Astrocyte (in vitro differentiated cells and primary cell): ENCODE data around the gene HSPA4L. TPM values are rescaled to one million over a fixed set of nuclear protein-coding genes. Genes with fewer than 3 reads are reported as not detected.
A peak's percentile ranks its signal among the peaks of the same experiment; 100 is the strongest.

Experiments used
- DNase-seq: peaks from one replicate; pipeline ENCODE4 v3.0.0-alpha.2; 2010; ENCODE audit warnings: low read depth
- FAIRE-seq: peaks from 2 replicates; lab custom pipeline; 2011; peaks lifted over from hg19 to GRCh38; lab: Jason Lieb, UNC
- H2AFZ ChIP-seq: 2 replicates; pipeline ENCODE4 v1.6.0; 2012; ENCODE audit warnings: low read depth, low read length, inconsistent platforms
- H3K27ac ChIP-seq: 2 replicates; pipeline ENCODE4 v1.5.1; 2011; ENCODE audit warnings: low read depth, low read length, inconsistent platforms
- H3K27me3 ChIP-seq: 2 replicates; pipeline ENCODE4 v1.6.0; 2011; ENCODE audit warnings: low read length, inconsistent platforms; ENCODE audit not compliant: insufficient read depth
- H3K36me3 ChIP-seq: 2 replicates; pipeline ENCODE4 v1.5.1; 2011; ENCODE audit warnings: low read length, inconsistent platforms; ENCODE audit not compliant: insufficient read depth
- H3K4me1 ChIP-seq: 2 replicates; pipeline ENCODE4 v1.5.1; 2011; ENCODE audit warnings: low read length, inconsistent platforms; ENCODE audit not compliant: insufficient read depth
- H3K4me2 ChIP-seq: 2 replicates; pipeline ENCODE4 v1.6.0; 2012; ENCODE audit warnings: low read length, inconsistent platforms
- H3K4me3 ChIP-seq: 2 replicates; pipeline ENCODE4 v1.5.1; 2011; ENCODE audit warnings: low read depth, mild to moderate bottlenecking, low read length, inconsistent platforms; ENCODE audit not compliant: insufficient read depth
- H3K79me2 ChIP-seq: 2 replicates; pipeline ENCODE4 v1.6.0; 2012; ENCODE audit warnings: mild to moderate bottlenecking, low read length, inconsistent platforms; ENCODE audit not compliant: insufficient read depth
- H3K9ac ChIP-seq: 2 replicates; pipeline ENCODE4 v1.6.0; 2012; ENCODE audit warnings: mild to moderate bottlenecking, low read length, inconsistent platforms
- H3K9me3 ChIP-seq: 2 replicates; pipeline ENCODE4 v1.5.1; 2012; ENCODE audit warnings: low read depth, mild to moderate bottlenecking, low read length, inconsistent platforms; ENCODE audit not compliant: insufficient read depth
- H4K20me1 ChIP-seq: 2 replicates; pipeline ENCODE4 v1.6.0; 2012; ENCODE audit warnings: low read length, inconsistent platforms; ENCODE audit not compliant: insufficient read depth
- H3K27ac Mint-ChIP-seq: one replicate; pipeline ENCODE4 v1.8.0; 2021; ENCODE audit warnings: mild to moderate bottlenecking, mixed read lengths; ENCODE audit not compliant: unreplicated experiment
- H3K27me3 Mint-ChIP-seq: one replicate; pipeline ENCODE4 v1.8.0; 2021; ENCODE audit warnings: low read depth, mixed read lengths; ENCODE audit not compliant: unreplicated experiment
- H3K36me3 Mint-ChIP-seq: one replicate; pipeline ENCODE4 v1.8.0; 2021; ENCODE audit warnings: low read depth, mixed read lengths; ENCODE audit not compliant: unreplicated experiment
- H3K4me1 Mint-ChIP-seq: one replicate; pipeline ENCODE4 v1.8.0; 2021; ENCODE audit warnings: low read depth, mixed read lengths; ENCODE audit not compliant: unreplicated experiment
- H3K4me3 Mint-ChIP-seq: one replicate; pipeline ENCODE4 v1.8.0; 2021; ENCODE audit warnings: mild to moderate bottlenecking, moderate library complexity, mixed read lengths; ENCODE audit not compliant: unreplicated experiment
- H3K9me3 Mint-ChIP-seq: one replicate; pipeline ENCODE4 v1.8.0; 2021; ENCODE audit warnings: mild to moderate bottlenecking, mixed read lengths; ENCODE audit not compliant: unreplicated experiment
- EZH2 ChIP-seq: IDR thresholded peaks from 2 replicates; pipeline ENCODE4 v1.6.1; 2012; ENCODE audit warnings: mild to moderate bottlenecking, low read length, inconsistent platforms; ENCODE audit not compliant: insufficient read depth
- total RNA-seq: library from RNA; stranded (reverse); gene quantifications from 2 replicates; pipeline ENCODE4 v1.2.1, GENCODE V29; 2021
- TF ChIP-seq, protein P1 (sequence below): IDR thresholded peaks from 2 replicates; pipeline ENCODE4 v1.5.1; 2011; ENCODE audit warnings: low read depth, mild to moderate bottlenecking, inconsistent platforms, low read length, moderate library complexity; ENCODE audit not compliant: insufficient read depth

HSPA4L gene
- total RNA-seq, 1 donor from 2014 or later, result 8.9 TPM

GRCh38 chr4:127780598-127780997, 1.5 kb upstream of the HSPA4L start:
- no peaks in the 10 kb centered on the region for H3K79me2 ChIP-seq
- no peaks in the 10 kb centered on the region for H3K27me3 Mint-ChIP-seq
- no peak overlapping the region for H3K4me3 Mint-ChIP-seq
- H3K4me1 Mint-ChIP-seq, result peaks cover 2% of the 10 kb centered on the region
- H3K4me3 ChIP-seq, result no peak overlapping the region
- no peak for TF ChIP-seq EZH2
- TF ChIP-seq, protein P1, sequence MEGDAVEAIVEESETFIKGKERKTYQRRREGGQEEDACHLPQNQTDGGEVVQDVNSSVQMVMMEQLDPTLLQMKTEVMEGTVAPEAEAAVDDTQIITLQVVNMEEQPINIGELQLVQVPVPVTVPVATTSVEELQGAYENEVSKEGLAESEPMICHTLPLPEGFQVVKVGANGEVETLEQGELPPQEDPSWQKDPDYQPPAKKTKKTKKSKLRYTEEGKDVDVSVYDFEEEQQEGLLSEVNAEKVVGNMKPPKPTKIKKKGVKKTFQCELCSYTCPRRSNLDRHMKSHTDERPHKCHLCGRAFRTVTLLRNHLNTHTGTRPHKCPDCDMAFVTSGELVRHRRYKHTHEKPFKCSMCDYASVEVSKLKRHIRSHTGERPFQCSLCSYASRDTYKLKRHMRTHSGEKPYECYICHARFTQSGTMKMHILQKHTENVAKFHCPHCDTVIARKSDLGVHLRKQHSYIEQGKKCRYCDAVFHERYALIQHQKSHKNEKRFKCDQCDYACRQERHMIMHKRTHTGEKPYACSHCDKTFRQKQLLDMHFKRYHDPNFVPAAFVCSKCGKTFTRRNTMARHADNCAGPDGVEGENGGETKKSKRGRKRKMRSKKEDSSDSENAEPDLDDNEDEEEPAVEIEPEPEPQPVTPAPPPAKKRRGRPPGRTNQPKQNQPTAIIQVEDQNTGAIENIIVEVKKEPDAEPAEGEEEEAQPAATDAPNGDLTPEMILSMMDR, result no peak
- no peaks in the 10 kb centered on the region for H3K36me3 Mint-ChIP-seq
- no peaks in the 10 kb centered on the region for H3K4me1 ChIP-seq
- no peak overlapping the region for H3K27ac Mint-ChIP-seq
- H3K9ac ChIP-seq, result no peak overlapping the region
- DNase-seq, result no peak
- H3K9me3 Mint-ChIP-seq, result no peaks in the 10 kb centered on the region
- no peaks in the 10 kb centered on the region for H3K9me3 ChIP-seq
- H3K4me2 ChIP-seq, result no peak overlapping the region
- no peaks in the 10 kb centered on the region for H3K36me3 ChIP-seq
- H3K27ac ChIP-seq, result no peak overlapping the region
- no peaks in the 10 kb centered on the region for H4K20me1 ChIP-seq
- H2AFZ ChIP-seq, result peak overlapping the region; percentile 86
- FAIRE-seq, result no peak
- H3K27me3 ChIP-seq, result no peaks in the 10 kb centered on the region

DNA sequence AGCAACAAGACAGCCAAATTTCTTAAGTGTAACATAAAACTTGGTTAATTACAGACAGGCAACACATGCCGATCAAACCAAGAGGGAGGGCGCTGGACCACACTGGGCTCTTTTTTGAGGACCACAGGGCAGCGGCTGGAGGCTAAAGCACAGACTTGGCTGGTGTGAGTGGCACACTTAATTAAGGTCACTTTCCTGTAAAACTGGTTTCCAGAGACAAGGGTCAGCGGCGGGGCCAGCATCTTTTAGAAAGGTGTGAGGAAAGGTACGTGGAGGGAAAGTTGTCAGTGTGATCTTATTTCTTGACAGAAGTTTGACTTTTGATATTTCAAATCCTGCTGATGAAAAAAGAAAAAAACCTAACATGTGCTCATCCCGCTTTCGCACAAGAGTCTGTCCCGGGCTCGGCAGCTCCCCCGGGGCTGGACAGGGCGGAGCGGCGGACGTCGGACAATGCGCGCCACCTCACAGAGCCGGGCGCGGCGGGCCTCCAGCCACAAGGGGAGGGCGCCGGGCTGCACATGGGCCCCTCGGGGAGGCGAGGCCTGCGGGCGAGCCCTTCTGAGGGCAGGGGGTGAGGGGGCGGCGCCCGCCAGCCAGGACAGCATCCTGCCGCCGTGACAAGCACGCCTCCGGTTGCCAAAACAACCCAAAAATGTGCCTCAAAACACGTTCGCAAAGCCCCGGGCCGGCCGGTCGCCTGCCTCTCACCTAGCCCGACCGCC, 660 bp upstream of the HSPA4L start:
- peak overlapping the region; percentile 74 for H3K4me3 ChIP-seq
- no peaks in the 10 kb centered on the region for H4K20me1 ChIP-seq
- TF ChIP-seq, protein P1, result no peak
- no peak for TF ChIP-seq EZH2
- no peaks in the 10 kb centered on the region for H3K9me3 ChIP-seq
- no peaks in the 10 kb centered on the region for H3K4me1 ChIP-seq
- peak overlapping the region; percentile 40 for H3K4me3 Mint-ChIP-seq
- H3K36me3 ChIP-seq, result no peaks in the 10 kb centered on the region
- H3K4me1 Mint-ChIP-seq, result peaks cover 2% of the 10 kb centered on the region
- no peaks in the 10 kb centered on the region for H3K79me2 ChIP-seq
- H3K27ac Mint-ChIP-seq, result no peak overlapping the region
- peak overlapping the region; percentile 91 for H3K4me2 ChIP-seq
- FAIRE-seq, result no peak
- H2AFZ ChIP-seq, result peak overlapping the region; percentile 86
- H3K9me3 Mint-ChIP-seq, result no peaks in the 10 kb centered on the region
- H3K27me3 ChIP-seq, result no peaks in the 10 kb centered on the region
- H3K27ac ChIP-seq, result peak overlapping the region; percentile 60
- peak; percentile 28 for DNase-seq
- H3K27me3 Mint-ChIP-seq, result no peaks in the 10 kb centered on the region
- H3K9ac ChIP-seq, result peak overlapping the region; percentile 81
- no peaks in the 10 kb centered on the region for H3K36me3 Mint-ChIP-seq

GRCh38 chr4:127782025-127782274, 172 bp upstream of the HSPA4L start:
- H3K9me3 Mint-ChIP-seq, result no peaks in the 10 kb centered on the region
- Histone ChIP-seq H3K36me3 (no peaks in the 10 kb centered on the region), H2AFZ (peak overlapping the region; percentile 86), H3K27me3 (no peaks in the 10 kb centered on the region), H3K9ac (peak overlapping the region; percentile 81), H3K9me3 (no peaks in the 10 kb centered on the region), H3K4me3 (peak overlapping the region; percentile 74), H3K4me2 (peak overlapping the region; percentile 91), H3K79me2 (no peaks in the 10 kb centered on the region), H4K20me1 (no peaks in the 10 kb centered on the region), H3K4me1 (no peaks in the 10 kb centered on the region), H3K27ac (peak overlapping the region; percentile 60)
- no peaks in the 10 kb centered on the region for H3K27me3 Mint-ChIP-seq
- no peaks in the 10 kb centered on the region for H3K36me3 Mint-ChIP-seq
- FAIRE-seq, result no peak
- peaks cover 2% of the 10 kb centered on the region for H3K4me1 Mint-ChIP-seq
- H3K27ac Mint-ChIP-seq, result no peak overlapping the region
- no peak for TF ChIP-seq EZH2
- TF ChIP-seq, protein P1, result no peak
- DNase-seq, result peak; percentile 62
- H3K4me3 Mint-ChIP-seq, result peak overlapping the region; percentile 40
